Effector CD4-positive, alpha-beta T cell (primary cell): ENCODE results near the gene PLCD3.

Experiments
- DNase-seq: peaks from one replicate; pipeline ENCODE4 v3.0.0-alpha.2; 2020

The PLCD3 gene

GRCh38 chr17:45149037-45149668 lies 16.8 kb upstream of the PLCD3 start:
- peak; percentile 63 for DNase-seq

- peak; percentile 99 for DNase-seq
Measured at GRCh38 chr17:45148183-45149036, 16.1 kb upstream of the PLCD3 start, which contains the start of gene HEXIM1. HEXIM1 (plus strand) TSS chr17:45148475; CDS start chr17:45149191, 716 bp downstream.

- peak; percentile 65 for DNase-seq
Measured at GRCh38 chr17:45147581-45148182, 15.4 kb upstream of the PLCD3 start.

GRCh38 chr17:45146890-45147580 lies 14.7 kb upstream of the PLCD3 start:
- no peak for DNase-seq

GRCh38 chr17:45146592-45146889 lies 14.2 kb upstream of the PLCD3 start:
- DNase-seq: no peak

GRCh38 chr17:45146166-45146565 lies 13.9 kb upstream of the PLCD3 start:
- no peak for DNase-seq

- DNase-seq: no peak
Measured at GRCh38 chr17:45145035-45145389, 12.7 kb upstream of the PLCD3 start.

GRCh38 chr17:45144199-45145034 lies 12.1 kb upstream of the PLCD3 start:
- no peak for DNase-seq

GRCh38 chr17:45143767-45144198 lies 11.5 kb upstream of the PLCD3 start:
- no peak for DNase-seq

GRCh38 chr17:45143094-45143670 lies 10.9 kb upstream of the PLCD3 start:
- no peak for DNase-seq

GRCh38 chr17:45139533-45139920 lies 7.2 kb upstream of the PLCD3 start:
- DNase-seq: no peak

- DNase-seq: no peak
Measured at GRCh38 chr17:45138911-45139532, 6.7 kb upstream of the PLCD3 start.

GRCh38 chr17:45137561-45138305 lies 5.4 kb upstream of the PLCD3 start:
- DNase-seq: no peak

- no peak for DNase-seq
Measured at GRCh38 chr17:45136846-45137560, 4.7 kb upstream of the PLCD3 start.

- no peak for DNase-seq
Measured at GRCh38 chr17:45135978-45136791, 3.9 kb upstream of the PLCD3 start.

- peak; percentile 98 for DNase-seq
Measured at GRCh38 chr17:45135192-45135977, 3.1 kb upstream of the PLCD3 start, which contains the start of gene ACBD4. ACBD4 (plus strand) TSS chr17:45135687; CDS start chr17:45136145, 458 bp downstream.

GRCh38 chr17:45132572-45133463 lies 503 bp upstream of the PLCD3 start:
- peak; percentile 60 for DNase-seq
